Measurements from ENCODE around the gene PHF12.

DNA sequence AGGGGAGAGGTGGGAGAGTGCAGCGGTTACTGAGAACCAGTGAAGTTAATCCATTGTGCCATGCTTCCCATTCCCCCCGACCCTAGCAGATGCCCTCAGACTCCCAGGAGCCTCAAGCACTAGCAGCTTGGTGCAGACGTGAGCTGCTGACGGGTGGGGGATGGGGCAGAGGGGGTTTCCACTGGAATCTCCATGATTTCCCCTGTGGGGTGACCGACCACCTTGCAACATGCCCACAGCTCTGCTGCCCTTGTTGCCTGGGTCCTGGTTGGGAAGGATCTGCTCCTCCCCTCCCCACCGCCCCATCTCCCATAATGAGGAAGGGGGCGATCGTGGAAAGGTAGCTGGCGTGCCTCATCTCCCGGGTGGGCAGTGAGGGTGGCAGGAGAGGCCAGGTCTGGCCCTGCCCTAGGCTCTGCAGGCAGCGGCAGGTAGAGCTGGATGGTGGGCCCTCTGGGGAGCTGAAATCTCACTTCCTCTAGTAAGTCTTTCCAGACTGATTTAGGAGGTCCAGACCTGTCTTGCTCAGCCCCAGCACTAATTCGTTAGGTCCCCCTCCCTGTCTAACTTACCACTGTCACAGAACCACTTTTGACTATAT lies 63.3 kb downstream of the PHF12 start:
- no peak for TF ChIP-seq POLR2A (IDR thresholded peaks at IDR 0.05)
- TF ChIP-seq, protein P1, sequence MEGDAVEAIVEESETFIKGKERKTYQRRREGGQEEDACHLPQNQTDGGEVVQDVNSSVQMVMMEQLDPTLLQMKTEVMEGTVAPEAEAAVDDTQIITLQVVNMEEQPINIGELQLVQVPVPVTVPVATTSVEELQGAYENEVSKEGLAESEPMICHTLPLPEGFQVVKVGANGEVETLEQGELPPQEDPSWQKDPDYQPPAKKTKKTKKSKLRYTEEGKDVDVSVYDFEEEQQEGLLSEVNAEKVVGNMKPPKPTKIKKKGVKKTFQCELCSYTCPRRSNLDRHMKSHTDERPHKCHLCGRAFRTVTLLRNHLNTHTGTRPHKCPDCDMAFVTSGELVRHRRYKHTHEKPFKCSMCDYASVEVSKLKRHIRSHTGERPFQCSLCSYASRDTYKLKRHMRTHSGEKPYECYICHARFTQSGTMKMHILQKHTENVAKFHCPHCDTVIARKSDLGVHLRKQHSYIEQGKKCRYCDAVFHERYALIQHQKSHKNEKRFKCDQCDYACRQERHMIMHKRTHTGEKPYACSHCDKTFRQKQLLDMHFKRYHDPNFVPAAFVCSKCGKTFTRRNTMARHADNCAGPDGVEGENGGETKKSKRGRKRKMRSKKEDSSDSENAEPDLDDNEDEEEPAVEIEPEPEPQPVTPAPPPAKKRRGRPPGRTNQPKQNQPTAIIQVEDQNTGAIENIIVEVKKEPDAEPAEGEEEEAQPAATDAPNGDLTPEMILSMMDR (IDR thresholded peaks at IDR 0.05) = no peak

Data from sigmoid colon (tissue), 3 donors.